Progenitor cell of endocrine pancreas (in vitro differentiated cells): ENCODE measurements around the gene GALNT2. TPM values are rescaled to one million over a fixed set of nuclear protein-coding genes. Genes with fewer than 3 reads are reported as not detected.

ENCODE experiments used
- DNase-seq: peaks from one replicate; pipeline ENCODE4 v3.0.0; 2021; ENCODE audit warnings: low spot score; ENCODE audit not compliant: unreplicated experiment
- H3K27ac Mint-ChIP-seq: 2 replicates; pipeline ENCODE4 v1.8.0; 2021; ENCODE audit warnings: mild to moderate bottlenecking, moderate library complexity, mixed read lengths
- H3K27me3 Mint-ChIP-seq: 2 replicates; pipeline ENCODE4 v1.8.0; 2021; ENCODE audit warnings: mixed read lengths
- H3K36me3 Mint-ChIP-seq: 2 replicates; pipeline ENCODE4 v1.8.0; 2022; ENCODE audit warnings: mixed read lengths; ENCODE audit not compliant: insufficient read depth
- H3K4me1 Mint-ChIP-seq: 2 replicates; pipeline ENCODE4 v1.8.0; 2021; ENCODE audit warnings: low read depth, mixed read lengths
- H3K4me3 Mint-ChIP-seq: 2 replicates; pipeline ENCODE4 v1.8.0; 2021; ENCODE audit warnings: low read depth, mild to moderate bottlenecking, moderate library complexity, mixed read lengths
- H3K9me3 Mint-ChIP-seq: 2 replicates; pipeline ENCODE4 v1.8.0; 2021; ENCODE audit warnings: low read depth, mixed read lengths
- CTCF ChIP-seq: fragments of 200-600 bp; sonication (generic); IDR thresholded peaks from one replicate; pipeline ENCODE4 v1.5.0; 2021; ENCODE audit warnings: antibody characterized with exemption, mild to moderate bottlenecking; ENCODE audit not compliant: unreplicated experiment
- total RNA-seq: library from RNA; stranded (reverse); gene quantifications from 2 replicates; pipeline ENCODE4 v1.2.1, GENCODE V29; 2021

The GALNT2 gene
- total RNA-seq, 1 donor from 2014 or later: 95.2 TPM

- no peaks in the 10 kb centered on the region for H3K4me1 Mint-ChIP-seq
- H3K9me3 Mint-ChIP-seq: no peaks in the 10 kb centered on the region
- no peaks in the 10 kb centered on the region for H3K27me3 Mint-ChIP-seq
- H3K36me3 Mint-ChIP-seq: peaks cover 14% of the 10 kb centered on the region
- TF ChIP-seq CTCF: no peak
- DNase-seq: no peak
- no peak overlapping the region for H3K27ac Mint-ChIP-seq
- H3K4me3 Mint-ChIP-seq: no peak overlapping the region
Measured at GRCh38 chr1:230321341-230321740, 254.3 kb downstream of the GALNT2 start.

GRCh38 chr1:230321741-230322420, 254.8 kb downstream of the GALNT2 start:
- no peak for DNase-seq
- no peak overlapping the region for H3K4me3 Mint-ChIP-seq
- no peak for TF ChIP-seq CTCF
- H3K36me3 Mint-ChIP-seq: peaks cover 14% of the 10 kb centered on the region
- peak overlapping the region; percentile 24 for H3K27ac Mint-ChIP-seq
- no peaks in the 10 kb centered on the region for H3K9me3 Mint-ChIP-seq
- H3K4me1 Mint-ChIP-seq: no peaks in the 10 kb centered on the region
- no peaks in the 10 kb centered on the region for H3K27me3 Mint-ChIP-seq

- Mint-ChIP-seq H3K9me3 (no peaks in the 10 kb centered on the region), H3K27me3 (no peaks in the 10 kb centered on the region), H3K36me3 (peaks cover 14% of the 10 kb centered on the region), H3K4me1 (no peaks in the 10 kb centered on the region), H3K27ac (no peak overlapping the region), H3K4me3 (no peak overlapping the region)
- TF ChIP-seq CTCF: no peak
- DNase-seq: no peak
Measured at GRCh38 chr1:230322421-230322756, 255.4 kb downstream of the GALNT2 start.

- Mint-ChIP-seq H3K36me3 (peaks cover 14% of the 10 kb centered on the region), H3K4me3 (no peak overlapping the region), H3K27me3 (no peaks in the 10 kb centered on the region), H3K27ac (no peak overlapping the region), H3K4me1 (no peaks in the 10 kb centered on the region), H3K9me3 (no peaks in the 10 kb centered on the region)
- DNase-seq: no peak
- no peak for TF ChIP-seq CTCF
Measured at GRCh38 chr1:230322967-230323547, 256.0 kb downstream of the GALNT2 start.

GRCh38 chr1:230323686-230324085, 256.6 kb downstream of the GALNT2 start:
- Mint-ChIP-seq H3K27ac (no peak overlapping the region), H3K27me3 (no peaks in the 10 kb centered on the region), H3K36me3 (peaks cover 16% of the 10 kb centered on the region), H3K4me3 (no peak overlapping the region), H3K4me1 (no peaks in the 10 kb centered on the region), H3K9me3 (no peaks in the 10 kb centered on the region)
- DNase-seq: no peak
- TF ChIP-seq CTCF: no peak
